Neural progenitor cell (in vitro differentiated cells): Measurements from ENCODE around the gene PLPPR3.

Experiments
- EZH2 ChIP-seq: fragments of 200-600 bp; sonication (generic); IDR thresholded peaks from 2 replicates; pipeline ENCODE4 v1.6.1; 2017; ENCODE audit warnings: antibody characterized with exemption, mild to moderate bottlenecking, moderate library complexity
- TF ChIP-seq, protein P1 (sequence below): fragments of 200-600 bp; sonication (generic); IDR thresholded peaks from 2 replicates; pipeline ENCODE4 v1.5.1; 2017; ENCODE audit warnings: antibody characterized with exemption, mild to moderate bottlenecking

DNA sequence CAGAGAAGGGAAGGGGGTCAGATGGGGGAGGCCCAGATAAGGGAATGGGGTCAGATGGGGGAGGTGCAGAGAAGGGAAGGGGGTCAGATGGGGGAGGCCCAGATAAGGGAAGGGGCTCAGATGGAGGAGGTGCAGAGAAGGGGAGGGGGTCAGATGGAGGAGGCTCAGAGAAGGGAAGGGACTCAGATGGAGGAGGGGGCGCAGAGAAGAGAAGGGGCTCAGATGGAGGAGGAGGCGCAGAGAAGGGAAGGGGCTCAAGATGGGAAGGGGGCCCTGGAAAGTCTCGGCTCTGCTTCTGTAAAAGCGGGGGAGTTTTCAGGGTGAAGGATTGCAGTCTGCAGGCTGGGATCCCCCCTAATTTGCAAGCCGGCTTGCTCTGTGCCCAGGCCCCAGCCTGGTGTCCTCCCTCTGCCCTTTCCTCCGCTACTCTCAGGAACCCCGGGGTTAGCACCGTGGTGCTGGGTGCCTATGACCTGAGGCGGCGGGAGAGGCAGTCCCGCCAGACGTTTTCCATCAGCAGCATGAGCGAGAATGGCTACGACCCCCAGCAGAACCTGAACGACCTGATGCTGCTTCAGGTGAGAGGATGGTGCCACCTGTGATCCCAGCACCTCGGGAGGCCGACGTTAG lies 7.5 kb upstream of the PLPPR3 start:
- TF ChIP-seq, protein P1, sequence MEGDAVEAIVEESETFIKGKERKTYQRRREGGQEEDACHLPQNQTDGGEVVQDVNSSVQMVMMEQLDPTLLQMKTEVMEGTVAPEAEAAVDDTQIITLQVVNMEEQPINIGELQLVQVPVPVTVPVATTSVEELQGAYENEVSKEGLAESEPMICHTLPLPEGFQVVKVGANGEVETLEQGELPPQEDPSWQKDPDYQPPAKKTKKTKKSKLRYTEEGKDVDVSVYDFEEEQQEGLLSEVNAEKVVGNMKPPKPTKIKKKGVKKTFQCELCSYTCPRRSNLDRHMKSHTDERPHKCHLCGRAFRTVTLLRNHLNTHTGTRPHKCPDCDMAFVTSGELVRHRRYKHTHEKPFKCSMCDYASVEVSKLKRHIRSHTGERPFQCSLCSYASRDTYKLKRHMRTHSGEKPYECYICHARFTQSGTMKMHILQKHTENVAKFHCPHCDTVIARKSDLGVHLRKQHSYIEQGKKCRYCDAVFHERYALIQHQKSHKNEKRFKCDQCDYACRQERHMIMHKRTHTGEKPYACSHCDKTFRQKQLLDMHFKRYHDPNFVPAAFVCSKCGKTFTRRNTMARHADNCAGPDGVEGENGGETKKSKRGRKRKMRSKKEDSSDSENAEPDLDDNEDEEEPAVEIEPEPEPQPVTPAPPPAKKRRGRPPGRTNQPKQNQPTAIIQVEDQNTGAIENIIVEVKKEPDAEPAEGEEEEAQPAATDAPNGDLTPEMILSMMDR = no peak
- TF ChIP-seq EZH2 = no peak
